Smooth muscle cell (in vitro differentiated cells): ENCODE results near the gene SLC51A. TPM values are rescaled to one million over a fixed set of nuclear protein-coding genes. Genes with fewer than 3 reads are reported as not detected.

ENCODE experiments used
- DNase-seq: peaks from one replicate; lab custom pipeline; 2025; ENCODE audit not compliant: unreplicated experiment; lab: John Stamatoyannopoulos, UW
- H2AFZ ChIP-seq: fragments of 200-600 bp; sonication (generic); 2 replicates; pipeline ENCODE4 v1.6.0; 2016; ENCODE audit warnings: antibody characterized with exemption, low read depth, mild to moderate bottlenecking
- H3F3A ChIP-seq: fragments of 200-600 bp; sonication (generic); 2 replicates; pipeline ENCODE4 v1.6.0; 2017; ENCODE audit warnings: antibody characterized with exemption, low read depth
- H3K27ac ChIP-seq: fragments of 200-600 bp; sonication (generic); 2 replicates; pipeline ENCODE4 v1.5.1; 2016; ENCODE audit warnings: low read depth, mild to moderate bottlenecking
- H3K27me3 ChIP-seq: fragments of 200-600 bp; sonication (generic); 2 replicates; pipeline ENCODE4 v1.6.1; 2016; ENCODE audit warnings: low read depth, mild to moderate bottlenecking
- H3K36me3 ChIP-seq: fragments of 200-600 bp; sonication (generic); 2 replicates; pipeline ENCODE4 v1.5.1; 2016; ENCODE audit warnings: low read depth
- H3K4me1 ChIP-seq: fragments of 200-600 bp; sonication (generic); 2 replicates; pipeline ENCODE4 v1.5.1; 2016; ENCODE audit warnings: low read depth
- H3K4me2 ChIP-seq: fragments of 200-600 bp; sonication (generic); 2 replicates; pipeline ENCODE4 v1.6.0; 2016; ENCODE audit warnings: mild to moderate bottlenecking
- H3K4me3 ChIP-seq: fragments of 200-600 bp; sonication (generic); 2 replicates; pipeline ENCODE4 v1.5.1; 2016; ENCODE audit warnings: mild to moderate bottlenecking
- H3K79me2 ChIP-seq: fragments of 200-600 bp; sonication (generic); 2 replicates; pipeline ENCODE4 v1.6.0; 2016; ENCODE audit warnings: low read depth, mild to moderate bottlenecking
- H3K9ac ChIP-seq: fragments of 200-600 bp; sonication (generic); 2 replicates; pipeline ENCODE4 v1.6.0; 2016; ENCODE audit warnings: low read depth
- H3K9me3 ChIP-seq: fragments of 200-600 bp; sonication (generic); replicated peaks from 2 replicates; pipeline ENCODE4 v1.5.1; 2016; ENCODE audit warnings: low read depth
- H4K20me1 ChIP-seq: fragments of 200-600 bp; sonication (generic); 2 replicates; pipeline ENCODE4 v1.6.0; 2016; ENCODE audit warnings: low read depth
- WGBS: methylation state at CpG from one replicate; pipeline ENCODE4 v1.1.7; 2016; ENCODE audit warnings: low lambda C conversion rate; 5-methylcytosine and 5-hydroxymethylcytosine counted together
- polyA plus RNA-seq: library from polyadenylated mRNA; unstranded; fragments of >200 nt; fragmentation: Nextera tagmentation; extraction: Ambion mirVana; gene quantifications from 2 replicates; pipeline ENCODE4 v1.2.1, GENCODE V29; 2016
- total RNA-seq: library from RNA; depleted of rRNA; stranded (reverse); fragments of >200 nt; gene quantifications from 2 replicates; pipeline ENCODE4 v1.2.3, GENCODE V29; 2014
- TF ChIP-seq, protein P1 (sequence below): fragments of 200-600 bp; sonication (generic); IDR thresholded peaks from 2 replicates; pipeline ENCODE4 v1.5.1; 2017; ENCODE audit warnings: borderline replicate concordance, mild to moderate bottlenecking, antibody characterized with exemption; ENCODE audit not compliant: insufficient read depth, poor library complexity, severe bottlenecking

The SLC51A gene
- total and polyA plus RNA-seq, 2 experiments from 2014 or later = 1.8 TPM; not detected in 1

DNA sequence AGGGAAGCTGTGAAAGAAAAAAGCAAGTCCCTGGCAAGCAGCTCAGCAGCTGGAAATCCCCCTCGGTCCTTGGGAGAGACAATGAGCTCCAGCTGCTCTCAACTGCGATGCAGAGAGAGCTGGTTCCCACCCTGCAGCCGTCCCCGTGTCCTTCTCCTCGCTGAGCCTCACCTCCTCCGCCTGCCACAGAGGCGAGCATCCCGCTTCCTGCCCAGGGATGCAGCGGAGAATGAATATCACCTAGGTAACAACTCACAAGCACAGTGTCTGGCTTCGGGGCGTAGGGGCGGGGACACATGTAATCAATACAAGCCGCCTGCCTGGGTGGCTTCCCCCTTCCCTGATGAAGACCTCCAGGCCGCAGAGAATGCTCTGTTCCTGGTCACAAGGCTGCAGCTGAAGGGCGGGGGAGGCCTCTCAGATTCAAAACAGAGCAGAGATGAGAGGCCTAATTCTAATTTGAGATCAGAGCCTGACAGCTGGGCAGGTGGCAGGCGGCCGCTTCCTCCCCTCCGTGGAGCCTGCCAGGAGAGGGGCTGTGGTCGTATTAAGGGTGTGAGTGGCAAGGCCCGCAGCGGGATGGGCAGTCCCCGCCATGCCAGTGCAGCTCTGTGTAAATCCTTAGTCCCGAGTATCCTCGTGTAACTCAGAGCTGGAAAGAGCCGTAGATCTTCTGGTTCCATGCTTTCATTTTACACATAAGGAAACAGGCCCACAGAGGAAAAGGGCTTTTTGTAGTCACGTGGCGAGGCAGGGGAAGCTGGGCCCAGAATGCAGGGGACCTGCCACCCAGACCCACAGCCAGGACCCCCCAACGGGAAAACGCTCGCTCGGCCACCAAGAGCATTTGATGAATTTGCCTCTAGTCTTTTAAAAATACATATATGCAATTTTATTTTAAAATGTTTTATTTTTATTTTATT lies 29.4 kb upstream of the SLC51A start:
- 65% methylated on average over 31 of the region's 31 CpGs for WGBS
- Histone ChIP-seq H3K27me3 (no peaks in the 10 kb centered on the region), H2AFZ (no peak overlapping the region), H3K4me3 (no peak overlapping the region), H3K9ac (no peak overlapping the region), H3K9me3 (no peaks in the 10 kb centered on the region), H3K4me1 (no peaks in the 10 kb centered on the region), H3K36me3 (no peaks in the 10 kb centered on the region), H3K79me2 (no peaks in the 10 kb centered on the region), H4K20me1 (no peaks in the 10 kb centered on the region), H3K4me2 (no peak overlapping the region), H3K27ac (no peak overlapping the region), H3F3A (no peaks in the 10 kb centered on the region)
- DNase-seq = no peak
- TF ChIP-seq, protein P1, sequence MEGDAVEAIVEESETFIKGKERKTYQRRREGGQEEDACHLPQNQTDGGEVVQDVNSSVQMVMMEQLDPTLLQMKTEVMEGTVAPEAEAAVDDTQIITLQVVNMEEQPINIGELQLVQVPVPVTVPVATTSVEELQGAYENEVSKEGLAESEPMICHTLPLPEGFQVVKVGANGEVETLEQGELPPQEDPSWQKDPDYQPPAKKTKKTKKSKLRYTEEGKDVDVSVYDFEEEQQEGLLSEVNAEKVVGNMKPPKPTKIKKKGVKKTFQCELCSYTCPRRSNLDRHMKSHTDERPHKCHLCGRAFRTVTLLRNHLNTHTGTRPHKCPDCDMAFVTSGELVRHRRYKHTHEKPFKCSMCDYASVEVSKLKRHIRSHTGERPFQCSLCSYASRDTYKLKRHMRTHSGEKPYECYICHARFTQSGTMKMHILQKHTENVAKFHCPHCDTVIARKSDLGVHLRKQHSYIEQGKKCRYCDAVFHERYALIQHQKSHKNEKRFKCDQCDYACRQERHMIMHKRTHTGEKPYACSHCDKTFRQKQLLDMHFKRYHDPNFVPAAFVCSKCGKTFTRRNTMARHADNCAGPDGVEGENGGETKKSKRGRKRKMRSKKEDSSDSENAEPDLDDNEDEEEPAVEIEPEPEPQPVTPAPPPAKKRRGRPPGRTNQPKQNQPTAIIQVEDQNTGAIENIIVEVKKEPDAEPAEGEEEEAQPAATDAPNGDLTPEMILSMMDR = no peak

GRCh38 chr3:196189566-196190347 lies 26.6 kb upstream of the SLC51A start:
- no peaks in the 10 kb centered on the region for H4K20me1 ChIP-seq
- H3K27ac ChIP-seq = no peak overlapping the region
- no peaks in the 10 kb centered on the region for H3F3A ChIP-seq
- H3K79me2 ChIP-seq = no peaks in the 10 kb centered on the region
- 84% methylated on average over 16 of the region's 16 CpGs for WGBS
- H3K9me3 ChIP-seq = no peaks in the 10 kb centered on the region
- no peak overlapping the region for H3K4me2 ChIP-seq
- TF ChIP-seq, protein P1 = no peak
- H3K36me3 ChIP-seq = no peaks in the 10 kb centered on the region
- no peak overlapping the region for H3K4me3 ChIP-seq
- H3K4me1 ChIP-seq = no peaks in the 10 kb centered on the region
- H2AFZ ChIP-seq = no peak overlapping the region
- H3K9ac ChIP-seq = no peak overlapping the region
- no peaks in the 10 kb centered on the region for H3K27me3 ChIP-seq
- DNase-seq = no peak

DNA sequence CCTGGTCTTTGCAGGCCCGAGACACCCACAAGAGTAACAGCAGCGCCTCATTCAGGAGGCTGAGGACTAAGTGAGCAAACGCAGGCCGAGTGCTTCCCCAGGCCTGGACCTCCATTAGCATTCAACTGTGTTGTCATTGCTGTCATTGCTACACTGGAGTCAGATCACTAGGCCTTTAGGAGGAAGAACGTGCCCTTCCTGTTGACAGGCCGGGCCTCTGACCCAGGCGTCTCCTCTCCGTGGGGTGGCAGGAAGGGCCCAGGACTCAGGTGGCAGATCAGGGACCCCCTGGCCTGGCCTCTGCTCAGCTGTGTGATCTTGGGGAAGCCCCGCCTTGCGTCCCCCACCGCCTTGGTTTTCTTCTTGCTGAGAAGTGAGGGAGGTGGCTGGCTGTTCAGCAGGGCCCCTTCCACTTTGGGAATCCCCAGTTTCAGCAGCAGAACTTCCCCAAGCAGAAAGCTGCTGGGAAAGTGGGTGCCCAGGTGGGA lies 24.3 kb upstream of the SLC51A start:
- Histone ChIP-seq H3K4me2 (no peak overlapping the region), H4K20me1 (no peaks in the 10 kb centered on the region), H3K79me2 (no peaks in the 10 kb centered on the region), H2AFZ (no peak overlapping the region), H3K27ac (no peak overlapping the region), H3K36me3 (no peaks in the 10 kb centered on the region), H3F3A (no peaks in the 10 kb centered on the region), H3K27me3 (no peaks in the 10 kb centered on the region), H3K9ac (no peak overlapping the region), H3K4me3 (no peak overlapping the region), H3K4me1 (no peaks in the 10 kb centered on the region), H3K9me3 (no peaks in the 10 kb centered on the region)
- WGBS = 86% methylated on average over 11 of the region's 11 CpGs
- TF ChIP-seq, protein P1 = no peak
- no peak for DNase-seq
